GM10248 (cell line): ENCODE data around the gene AMER3.

ENCODE experiments used
- CTCF ChIA-PET: fragments of 300-600 bp; sonication (Branson Sonifier 250); formaldehyde crosslinking; extraction: SDS; loops from one replicate; lab custom pipeline; 2021; ENCODE audit warnings: antibody characterized with exemption; lab: Yijun Ruan, JAX
- POLR2A ChIA-PET: fragments of 350-650 bp; sonication (Branson Sonifier 250); formaldehyde crosslinking; extraction: SDS; loops from one replicate; lab custom pipeline; 2020; ENCODE audit warnings: antibody characterized with exemption; lab: Yijun Ruan, JAX
- DNase-seq: peaks from one replicate; pipeline ENCODE4 v3.0.0; 2012; ENCODE audit errors: extremely low spot score
- CTCF ChIP-seq: IDR thresholded peaks from 2 replicates; pipeline ENCODE4 v1.5.1; 2012; ENCODE audit warnings: mild to moderate bottlenecking, low read depth; ENCODE audit errors: extremely low read depth, missing control alignments, control extremely low read depth

Gene AMER3

GRCh38 chr2:130764821-130765115, 9.4 kb downstream of the AMER3 start:
- CTCF ChIA-PET = no interaction called here
- no peak for DNase-seq
- TF ChIP-seq CTCF = no peak
- POLR2A ChIA-PET = no interaction called here

- no peak for DNase-seq
- ChIA-PET CTCF (no interaction called here), POLR2A (no interaction called here)
- TF ChIP-seq CTCF = no peak
Measured at GRCh38 chr2:130765464-130765863, 10.1 kb downstream of the AMER3 start.

- no peak for DNase-seq
- ChIA-PET POLR2A (no interaction called here), CTCF (no interaction called here)
- no peak for TF ChIP-seq CTCF
Measured at GRCh38 chr2:130766037-130766436, 10.7 kb downstream of the AMER3 start.

- ChIA-PET CTCF (interaction anchor here (1.4 kb wide), 1 partner anchor 31 kb away, joined by 3 read pairs; no protein-coding TSS in a partner anchor), POLR2A (no interaction called here)
- TF ChIP-seq CTCF = no peak
- no peak for DNase-seq
Measured at GRCh38 chr2:130766711-130767407, 11.5 kb downstream of the AMER3 start.

- POLR2A ChIA-PET = no interaction called here
- no peak for TF ChIP-seq CTCF
- CTCF ChIA-PET = interaction anchor here (1.4 kb wide), 1 partner anchor 30 kb away, joined by 3 read pairs; no protein-coding TSS in a partner anchor
- no peak for DNase-seq
Measured at GRCh38 chr2:130767408-130767775, 12.1 kb downstream of the AMER3 start.

GRCh38 chr2:130768191-130768855, 13.0 kb downstream of the AMER3 start:
- no peak for DNase-seq
- ChIA-PET POLR2A (no interaction called here), CTCF (interaction anchor here (1.2 to 1.4 kb wide), 2 partner anchors 8 to 29 kb away, joined by 3 read pairs; no protein-coding TSS in a partner anchor)
- TF ChIP-seq CTCF = peak; percentile 11
